Measurements from ENCODE around the gene PSEN2. TPM values are rescaled to one million over a fixed set of nuclear protein-coding genes. Genes with fewer than 3 reads are reported as not detected.

Gene PSEN2
- total and polyA plus RNA-seq, 12 donors: 27.2 to 133 (median 44.5) TPM

DNA sequence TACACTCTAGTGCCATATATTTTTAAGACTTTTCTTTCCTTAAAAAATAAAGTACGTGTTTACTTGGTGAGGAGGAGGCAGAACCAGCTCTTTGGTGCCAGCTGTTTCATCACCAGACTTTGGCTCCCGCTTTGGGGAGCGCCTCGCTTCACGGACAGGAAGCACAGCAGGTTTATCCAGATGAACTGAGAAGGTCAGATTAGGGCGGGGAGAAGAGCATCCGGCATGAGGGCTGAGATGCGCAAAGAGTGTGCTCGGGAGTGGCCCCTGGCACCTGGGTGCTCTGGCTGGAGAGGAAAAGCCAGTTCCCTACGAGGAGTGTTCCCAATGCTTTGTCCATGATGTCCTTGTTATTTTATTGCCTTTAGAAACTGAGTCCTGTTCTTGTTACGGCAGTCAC is 25.2 kb downstream of the PSEN2 start:
- WGBS, 4 donors: 86 to 91% (median 89%) methylated on average over 11 of the region's 11 CpGs
- intact Hi-C loops (cut with DNase I): no loop called here
- DNase-seq: no peak
- H3K36me3 ChIP-seq (replicated peaks in 1 of 2): peaks cover 0 to 56% of the 10 kb centered on the region in 2 donors
- no peak overlapping the region for H3K27ac ChIP-seq
- no peaks in the 10 kb centered on the region for H3K27me3 ChIP-seq
- no peak overlapping the region for H3K4me3 ChIP-seq
- TF ChIP-seq POLR2A (IDR thresholded peaks at IDR 0.05): no peak
- no peak for TF ChIP-seq CTCF (IDR thresholded peaks at IDR 0.05)
- H3K4me1 ChIP-seq (replicated peaks in 1 of 2): no peaks in the 10 kb centered on the region
- no peaks in the 10 kb centered on the region for H3K9me3 ChIP-seq (replicated peaks in 1 of 3)

GRCh38 chr1:226898246-226898645 is 27.8 kb downstream of the PSEN2 start:
- no peaks in the 10 kb centered on the region for H3K4me1 ChIP-seq (replicated peaks in 1 of 2)
- H3K36me3 ChIP-seq (replicated peaks in 1 of 2): peaks cover 0 to 38% of the 10 kb centered on the region in 2 donors
- H3K9me3 ChIP-seq (replicated peaks in 1 of 3): no peaks in the 10 kb centered on the region
- H3K27me3 ChIP-seq: no peaks in the 10 kb centered on the region
- no peak overlapping the region for H3K4me3 ChIP-seq
- no peak overlapping the region for H3K27ac ChIP-seq
- DNase-seq: no peak
- intact Hi-C loops (cut with DNase I): no loop called here
- 92 to 100% (median 95%) methylated on average over 3 of the region's 3 CpGs for WGBS, 4 donors
- TF ChIP-seq POLR2A (IDR thresholded peaks at IDR 0.05): no peak
- no peak for TF ChIP-seq CTCF (IDR thresholded peaks at IDR 0.05)

- H3K9me3 ChIP-seq (replicated peaks in 1 of 3): no peaks in the 10 kb centered on the region
- no peak overlapping the region for H3K4me3 ChIP-seq
- no peaks in the 10 kb centered on the region for H3K4me1 ChIP-seq (replicated peaks in 1 of 2)
- peaks cover 0 to 12% of the 10 kb centered on the region in 2 donors for H3K36me3 ChIP-seq (replicated peaks in 1 of 2)
- no peaks in the 10 kb centered on the region for H3K27me3 ChIP-seq
- no peak for TF ChIP-seq CTCF (IDR thresholded peaks at IDR 0.05)
- TF ChIP-seq POLR2A (IDR thresholded peaks at IDR 0.05): no peak
- intact Hi-C loops (cut with DNase I): no loop called here
- no peak for DNase-seq
- WGBS, 4 donors: 82 to 90% (median 87%) methylated on average over 4 of the region's 4 CpGs
- H3K27ac ChIP-seq: no peak overlapping the region
Measured at GRCh38 chr1:226901421-226901820, 31.0 kb downstream of the PSEN2 start.

DNA sequence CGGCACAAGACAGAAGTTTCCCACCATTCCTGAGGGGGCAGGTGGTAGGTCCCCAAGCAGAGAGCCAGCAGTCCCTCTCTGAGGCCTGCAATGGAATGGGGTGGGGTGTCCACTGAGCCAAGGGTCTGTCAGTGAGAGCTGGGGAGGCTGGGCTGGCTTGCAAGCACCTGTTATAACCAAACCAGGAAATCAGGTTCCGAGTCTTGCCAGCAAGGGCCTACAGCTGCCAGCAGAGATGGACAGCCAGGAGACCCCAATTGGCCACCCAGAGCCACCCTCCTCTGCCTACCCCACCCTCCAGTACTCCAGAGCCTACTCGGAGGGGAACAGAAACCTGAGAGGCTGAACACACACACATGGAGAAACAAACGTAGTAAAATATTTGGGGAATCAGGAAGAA is 32.2 kb downstream of the PSEN2 start:
- Histone ChIP-seq H3K9me3 (replicated peaks in 1 of 3) (no peaks in the 10 kb centered on the region), H3K36me3 (replicated peaks in 1 of 2) (peaks cover 0 to 12% of the 10 kb centered on the region in 2 donors), H3K4me1 (replicated peaks in 1 of 2) (no peaks in the 10 kb centered on the region), H3K27me3 (no peaks in the 10 kb centered on the region), H3K4me3 (no peak overlapping the region), H3K27ac (no peak overlapping the region)
- no peak for DNase-seq
- WGBS, 4 donors: 57 to 84% (median 73%) methylated on average over 3 to 4 of the region's 4 CpGs
- intact Hi-C loops (cut with DNase I): no loop called here
- TF ChIP-seq POLR2A (IDR thresholded peaks at IDR 0.05): no peak
- no peak for TF ChIP-seq CTCF (IDR thresholded peaks at IDR 0.05)

Data from adrenal gland (tissue), 12 donors.